GM12878 (cell line): Measurements from ENCODE around the gene ARVCF. TPM values are rescaled to one million over a fixed set of nuclear protein-coding genes. Genes with fewer than 3 reads are reported as not detected.

ENCODE experiments used
- ATAC-seq: fragments of 200-7000 bp; cut with Tn5 transposase; 3 replicates; pipeline ENCODE4 v1.9.1; 2020; ENCODE audit warnings: mild to moderate bottlenecking, moderate library complexity
- BruUV-seq: library from RNA; stranded (reverse); fragments of 400-500 nt; replicated peaks from 2 replicates; lab custom pipeline; 2021; lab: Mats Ljungman, UMichigan
- CTCF ChIA-PET: fragments of 300-600 bp; sonication (Branson Sonifier 250); formaldehyde crosslinking; extraction: SDS; loops from one replicate; lab custom pipeline; 2021; ENCODE audit warnings: inconsistent platforms; lab: Yijun Ruan, JAX
- POLR2A ChIA-PET: fragments of 350-600 bp; formaldehyde crosslinking; extraction: SDS; loops from one replicate; lab custom pipeline; 2021; ENCODE audit warnings: inconsistent platforms; lab: Charles Lee
- RAD21 ChIA-PET: fragments of 300-600 bp; sonication (Branson Sonifier 250); formaldehyde crosslinking; loops from one replicate; lab custom pipeline; 2023; ENCODE audit warnings: antibody characterized with exemption; ENCODE audit not compliant: unreplicated experiment; lab: Charles Lee
- SMC1A ChIA-PET: fragments of 300-600 bp; sonication (Branson Sonifier 250); formaldehyde crosslinking; loops from one replicate; lab custom pipeline; 2023; ENCODE audit not compliant: unreplicated experiment, uncharacterized antibody; lab: Charles Lee
- DNase-seq: peaks from one replicate; pipeline ENCODE4 v3.0.0-alpha.2; 2011; ENCODE audit warnings: low read depth, low spot score
- FAIRE-seq: peaks from 3 replicates; lab custom pipeline; 2011; peaks lifted over from hg19 to GRCh38; lab: Jason Lieb, UNC
- H2AFZ ChIP-seq: 2 replicates; pipeline ENCODE4 v1.6.0; 2011; ENCODE audit warnings: low read depth, low read length, control low read depth; ENCODE audit not compliant: control insufficient read depth
- H3K27ac ChIP-seq: 2 replicates; pipeline ENCODE4 v1.5.1; 2011; ENCODE audit warnings: control low read depth; ENCODE audit not compliant: control insufficient read depth, insufficient read depth
- H3K27me3 ChIP-seq, 2 experiments: replicated peaks in 1 of 2; 2 replicates each; pipeline versions ENCODE4 v1.6.0 to v1.6.1; 2011; ENCODE audit warnings: low read length in 1 of 2; ENCODE audit not compliant: control insufficient read depth in 2 of 2, insufficient read depth in 2 of 2
- H3K36me3 ChIP-seq, 2 experiments: 2 replicates each; pipeline ENCODE4 v1.5.1; 2011; ENCODE audit warnings: low read length in 1 of 2; ENCODE audit not compliant: control insufficient read depth in 2 of 2, insufficient read depth in 2 of 2
- H3K4me1 ChIP-seq: 2 replicates; pipeline ENCODE4 v1.6.1; 2011; ENCODE audit warnings: mild to moderate bottlenecking, low read length, moderate library complexity, mixed read lengths; ENCODE audit not compliant: control insufficient read depth, insufficient read depth
- H3K4me2 ChIP-seq: 2 replicates; pipeline ENCODE4 v1.6.0; 2011; ENCODE audit warnings: control low read depth; ENCODE audit not compliant: control insufficient read depth, insufficient read depth
- H3K4me3 ChIP-seq: fragments of 200-600 bp; sonication (generic); 2 replicates; pipeline ENCODE4 v1.5.1; 2016
- H3K79me2 ChIP-seq: 2 replicates; pipeline ENCODE4 v1.6.0; 2011; ENCODE audit warnings: low read length; ENCODE audit not compliant: control insufficient read depth, insufficient read depth
- H3K9ac ChIP-seq: 2 replicates; pipeline ENCODE4 v1.8.0; 2011; ENCODE audit warnings: low read length, control low read depth, mixed read lengths; ENCODE audit not compliant: control insufficient read depth, insufficient read depth
- H3K9me3 ChIP-seq: replicated peaks from 3 replicates; pipeline ENCODE4 v1.5.1; 2011; ENCODE audit warnings: mild to moderate bottlenecking, low read length; ENCODE audit not compliant: control insufficient read depth, insufficient read depth
- H4K20me1 ChIP-seq: 2 replicates; pipeline ENCODE4 v1.6.0; 2011; ENCODE audit not compliant: control insufficient read depth, insufficient read depth
- MTA2 ChIP-seq: fragments of 450-650 bp; IDR thresholded peaks from 2 replicates; pipeline ENCODE4 v1.6.1; 2016; ENCODE audit warnings: low read depth, mild to moderate bottlenecking, moderate library complexity
- POLR2AphosphoS5 ChIP-seq: IDR thresholded peaks from 2 replicates; pipeline ENCODE4 v1.6.1; 2011; ENCODE audit warnings: mild to moderate bottlenecking, low read length, inconsistent platforms
- SPI1 ChIP-seq: IDR thresholded peaks from 2 replicates; pipeline ENCODE4 v1.6.1; 2011; ENCODE audit warnings: low read depth, mild to moderate bottlenecking, low read length, moderate library complexity, borderline replicate concordance; ENCODE audit not compliant: insufficient read depth
- SUZ12 ChIP-seq: fragments of 200-600 bp; sonication (generic); IDR thresholded peaks from one replicate; pipeline ENCODE4 v1.6.1; 2018; ENCODE audit warnings: antibody characterized with exemption, mild to moderate bottlenecking; ENCODE audit not compliant: unreplicated experiment
- YBX1 ChIP-seq: fragments of 450-650 bp; IDR thresholded peaks from 2 replicates; pipeline ENCODE4 v1.6.1; 2016; ENCODE audit warnings: antibody characterized with exemption
- ZNF384 ChIP-seq: IDR thresholded peaks from 2 replicates; pipeline ENCODE4 v1.6.1; 2012; ENCODE audit warnings: low read depth, mild to moderate bottlenecking, low read length, improper control_type of control experiment, borderline replicate concordance
- WGBS: methylation state at CpG from one replicate; pipeline ENCODE4 v1.1.6; 2016; ENCODE audit warnings: low lambda C conversion rate; ENCODE audit not compliant: insufficient replicate concordance, insufficient coverage; ENCODE audit errors: missing lambda C conversion rate; 5-methylcytosine and 5-hydroxymethylcytosine counted together
- in situ Hi-C: fragments of 300-500 bp; cut with MboI; formaldehyde crosslinking; loops from 9 replicates; pipeline ENCODE4 v1.14.3; 2018; ENCODE audit warnings: mixed read lengths
- intact Hi-C: fragments of 100-400 bp; cut with micrococcal nuclease; formaldehyde crosslinking; loops from one replicate; pipeline ENCODE4 v1.14.2; 2022; ENCODE audit not compliant: unreplicated experiment
- polyA plus RNA-seq, 11 experiments: library from polyadenylated mRNA; depleted of rRNA in 4 of 11; unstranded in 6 of 11; stranded (reverse) in 5 of 11; fragments of >200 nt; fragmentation: Nextera tagmentation in 4 of 11; fragmentation: Illumina TruSeq in 1 of 11; extraction: Ambion mirVana in 4 of 11; extraction: Trizol in 1 of 11; gene quantifications; 1 replicate in 1 of 11; 2 replicates in 10 of 11; pipeline versions ENCODE4 v1.2.1 to v1.2.3, GENCODE V29; 2011 to 2016; ENCODE audit warnings: inconsistent platforms in 2 of 11, missing spikeins in 2 of 11, low read depth in 1 of 11
- total RNA-seq, 4 experiments: library from RNA; depleted of rRNA in 3 of 4; stranded (reverse); fragments of >200 nt in 3 of 4; fragmentation: Illumina TruSeq in 1 of 4; extraction: Trizol in 1 of 4; gene quantifications; 2 replicates each; pipeline versions ENCODE4 v1.2.1 to v1.2.3, GENCODE V29; 2013 to 2021

ARVCF gene
- total and polyA plus RNA-seq, 10 of the 15 experiments (the other 5 are each of a cell fraction or from before 2014, with no cell fraction given), result 0.13 to 1.9 (median 1.0) TPM; not detected in 2

DNA sequence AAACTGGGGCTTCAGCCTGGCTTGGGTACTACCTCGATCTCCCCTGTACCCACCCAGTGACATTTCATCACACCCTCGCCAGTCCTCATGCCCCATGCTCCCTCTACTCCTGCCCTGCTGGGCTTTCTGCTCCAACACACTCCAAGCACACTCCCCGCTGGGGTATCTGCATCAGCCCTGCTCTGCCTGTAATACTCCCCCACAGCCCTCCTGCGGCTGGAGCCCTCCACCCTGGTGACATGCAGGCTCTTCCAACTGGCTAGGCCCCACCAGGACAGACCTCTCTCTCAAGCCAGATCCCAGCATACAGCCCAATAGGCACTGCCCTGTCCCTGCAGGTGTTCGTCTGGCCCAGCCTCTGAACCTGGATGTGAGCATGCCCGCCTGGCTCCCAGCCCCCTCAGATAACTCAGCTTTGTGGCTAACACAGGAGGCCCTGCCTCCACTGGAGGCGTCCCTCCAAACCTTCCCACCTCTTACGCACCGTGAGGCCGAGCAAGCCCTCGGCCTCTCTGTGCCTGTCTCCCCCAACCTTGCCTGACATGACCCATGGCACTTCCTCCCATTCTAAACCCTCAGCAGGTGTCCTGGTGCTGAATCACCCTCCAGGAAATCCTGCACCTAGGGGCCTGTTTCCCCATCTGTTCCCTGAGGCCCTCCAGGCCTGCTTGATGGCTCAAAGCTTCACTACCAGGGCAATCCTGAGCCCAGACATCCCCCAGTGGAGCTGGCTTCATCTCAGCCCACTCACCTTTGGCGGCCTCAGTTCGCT lies 41.5 kb downstream of the ARVCF start:
- POLR2A ChIA-PET, result no interaction called here
- no peaks in the 10 kb centered on the region for H3K79me2 ChIP-seq
- TF ChIP-seq MTA2 (no peak), POLR2AphosphoS5 (no peak), SPI1 (no peak), YBX1 (no peak), ZNF384 (no peak), SUZ12 (no peak)
- in situ Hi-C loops (no loop called here), intact Hi-C loops (loop anchor here (5.0 kb wide), 2 partner anchors 37 to 142 kb away; partner anchors contain the start of genes RANBP1 and TRMT2A)
- WGBS, result 58% methylated on average over 13 of the region's 13 CpGs
- H3K4me3 ChIP-seq, result no peak overlapping the region
- no peaks in the 10 kb centered on the region for H3K4me1 ChIP-seq
- SMC1A ChIA-PET, result no interaction called here
- FAIRE-seq (no peak), DNase-seq (no peak), ATAC-seq (no peak)
- H3K9me3 ChIP-seq, result no peaks in the 10 kb centered on the region
- H3K27me3 ChIP-seq, result no peaks in the 10 kb centered on the region
- CTCF ChIA-PET, result interaction anchor here (0.7 to 1.2 kb wide), 2 partner anchors 38 to 96 kb away, joined by 3 read pairs; no protein-coding TSS in a partner anchor
- H3K4me2 ChIP-seq, result no peak overlapping the region
- RAD21 ChIA-PET, result no interaction called here
- H3K36me3 ChIP-seq, result no peaks in the 10 kb centered on the region; a peak in 1 of 4 replicates
- no peak overlapping the region for H3K27ac ChIP-seq
- H2AFZ ChIP-seq, result no peak overlapping the region
- no TSS peak for BruUV-seq
- H4K20me1 ChIP-seq, result no peaks in the 10 kb centered on the region
- no peak overlapping the region for H3K9ac ChIP-seq
